Measurements from ENCODE around the gene CRTC1.

- TF ChIP-seq POLR2A (IDR thresholded peaks at IDR 0.05) (no peak), CTCF (IDR thresholded peaks at IDR 0.05) (peak in 1 of 7 experiments; percentile 10)
Measured at GRCh38 chr19:18814063-18814462, 130.6 kb downstream of the CRTC1 start.

All from body of pancreas (tissue), 4 donors.